Left ventricle myocardium inferior (tissue), 1 donor: ENCODE results near the gene ENO2. TPM values are rescaled to one million over a fixed set of nuclear protein-coding genes. Genes with fewer than 3 reads are reported as not detected.

Source experiments
- DNase-seq: peaks from one replicate; pipeline ENCODE4 v3.0.0-alpha.2; 2020
- H3K27ac ChIP-seq: fragments of 200-600 bp; replicated peaks from 2 replicates; pipeline ENCODE4 v1.8.0; 2021
- H3K27me3 ChIP-seq: fragments of 200-600 bp; 2 replicates; pipeline ENCODE4 v1.8.0; 2021; ENCODE audit warnings: low read depth
- H3K36me3 ChIP-seq: fragments of 200-600 bp; 2 replicates; pipeline ENCODE4 v1.8.0; 2021
- H3K4me1 ChIP-seq: fragments of 200-600 bp; 2 replicates; pipeline ENCODE4 v1.8.0; 2021
- H3K4me3 ChIP-seq: fragments of 200-600 bp; 2 replicates; pipeline ENCODE4 v1.8.0; 2021; ENCODE audit warnings: mild to moderate bottlenecking, moderate library complexity
- H3K9me3 ChIP-seq: fragments of 200-600 bp; replicated peaks from 2 replicates; pipeline ENCODE4 v1.8.0; 2021
- CTCF ChIP-seq: fragments of 200-600 bp; IDR thresholded peaks from 2 replicates; pipeline ENCODE4 v1.8.0; 2021; ENCODE audit warnings: antibody characterized with exemption, mild to moderate bottlenecking, borderline replicate concordance
- intact Hi-C: fragments of 100-400 bp; cut with micrococcal nuclease; formaldehyde crosslinking; loops from one replicate; pipeline ENCODE4 v1.11.0; 2022
- total RNA-seq: library from RNA; stranded (reverse); fragmentation: NEBNext Ultra II Directional; extraction: Animal tissue kit (Norgen Biotek cat#: 25700); gene quantifications from one replicate; pipeline ENCODE4 v1.2.1, GENCODE V29; 2021
- donor health status: DM: no; HTN: yes; CAD: no; lungs with severe emphysema.

The ENO2 gene
- total RNA-seq, 1 donor from 2014 or later, result 14.8 TPM

GRCh38 chr12:6948873-6949594, 34.7 kb downstream of the ENO2 start:
- no peak for TF ChIP-seq CTCF
- H3K27ac ChIP-seq, result no peak overlapping the region
- H3K4me3 ChIP-seq, result no peak overlapping the region
- H3K36me3 ChIP-seq, result peaks cover 21% of the 10 kb centered on the region
- no peaks in the 10 kb centered on the region for H3K9me3 ChIP-seq
- peak; percentile 13 for DNase-seq
- H3K27me3 ChIP-seq, result no peaks in the 10 kb centered on the region
- intact Hi-C loops, result no loop called here
- peaks cover 42% of the 10 kb centered on the region for H3K4me1 ChIP-seq

GRCh38 chr12:6950401-6950801, 36.0 kb downstream of the ENO2 start:
- Histone ChIP-seq H3K4me3 (no peak overlapping the region), H3K4me1 (peaks cover 31% of the 10 kb centered on the region), H3K27me3 (no peaks in the 10 kb centered on the region), H3K27ac (peak overlapping the region; percentile 33), H3K9me3 (no peaks in the 10 kb centered on the region), H3K36me3 (peaks cover 18% of the 10 kb centered on the region)
- intact Hi-C loops, result no loop called here
- no peak for DNase-seq
- no peak for TF ChIP-seq CTCF

- TF ChIP-seq CTCF, result no peak
- Histone ChIP-seq H3K4me3 (peak within 1 kb of the TSS; percentile 51), H3K4me1 (peaks cover 26% of the 10 kb centered on the region), H3K27ac (peak within 1 kb of the TSS; percentile 66), H3K27me3 (no peaks in the 10 kb centered on the region), H3K36me3 (peaks cover 13% of the 10 kb centered on the region), H3K9me3 (no peaks in the 10 kb centered on the region)
- intact Hi-C loops, result no loop called here
- peak; percentile 72 for DNase-seq
Observed at GRCh38 chr12:6950811-6951540, 36.6 kb downstream of the ENO2 start, which contains the start of gene PTPN6. PTPN6 (plus strand) TSS chr12:6951356; CDS start chr12:6951513, 157 bp downstream.

- Histone ChIP-seq H3K36me3 (peaks cover 6% of the 10 kb centered on the region), H3K27ac (peak overlapping the region; percentile 66), H3K27me3 (no peaks in the 10 kb centered on the region), H3K9me3 (no peaks in the 10 kb centered on the region), H3K4me1 (peaks cover 19% of the 10 kb centered on the region), H3K4me3 (peak overlapping the region; percentile 51)
- no peak for DNase-seq
- TF ChIP-seq CTCF, result no peak
- intact Hi-C loops, result no loop called here
Observed at GRCh38 chr12:6951551-6952120, 37.3 kb downstream of the ENO2 start.

- Histone ChIP-seq H3K36me3 (peaks cover 1% of the 10 kb centered on the region), H3K27ac (peak overlapping the region; percentile 66), H3K4me1 (peaks cover 15% of the 10 kb centered on the region), H3K27me3 (no peaks in the 10 kb centered on the region), H3K9me3 (no peaks in the 10 kb centered on the region), H3K4me3 (peak overlapping the region; percentile 51)
- intact Hi-C loops, result no loop called here
- peak; percentile 12 for DNase-seq
- TF ChIP-seq CTCF, result no peak
Observed at GRCh38 chr12:6952121-6952862, 37.9 kb downstream of the ENO2 start.
